Stimulated activated CD4-positive, alpha-beta T cell treated with anti-CD3 and anti-CD28 coated beads, Interleukin-12 subunit alpha, Interleukin-12 subunit beta, amount 100 ng/mL, for 48 hours (primary cell): ENCODE measurements around the gene OR6C65.
"Not testable (repeated sequence)": the region's sequence is repeated elsewhere in the genome, so short reads cannot be mapped to it uniquely, and the experiment has no call there.

Source experiments
- DNase-seq, 3 donors: peaks; one replicate each; pipeline ENCODE4 v3.0.0-alpha.2; 2020; ENCODE audit warnings: low read depth in 2 of 3, low spot score in 1 of 3

Gene OR6C65

GRCh38 chr12:55400229-55400628, at the start of gene OR6C65:
TSS of gene OR6C65 (plus strand) at chr12:55400529. CDS start at chr12:55400529, 0 bp downstream.
- no peak for DNase-seq

GRCh38 chr12:55355338-55355737, 45.0 kb upstream of the OR6C65 start:
- not testable (repeated sequence) for DNase-seq

GRCh38 chr12:55362675-55363074, 37.7 kb upstream of the OR6C65 start, which contains the start of gene OR6C75:
TSS of gene OR6C75 (plus strand) at chr12:55362975. CDS start at chr12:55365111, 2,136 bp downstream.
- no peak for DNase-seq

- no peak for DNase-seq
Measured at GRCh38 chr12:55365086-55365485, 35.2 kb upstream of the OR6C65 start.

- no peak for DNase-seq
Measured at GRCh38 chr12:55372521-55372920, 27.8 kb upstream of the OR6C65 start.

- DNase-seq: no peak
Measured at GRCh38 chr12:55385891-55386290, 14.4 kb upstream of the OR6C65 start.

GRCh38 chr12:55392032-55392795, 8.1 kb upstream of the OR6C65 start:
- DNase-seq: no peak

GRCh38 chr12:55396326-55396725, 4.0 kb upstream of the OR6C65 start:
- DNase-seq: no peak

GRCh38 chr12:55407866-55408265, 7.5 kb downstream of the OR6C65 start:
- no peak for DNase-seq

- DNase-seq: not testable (repeated sequence)
Measured at GRCh38 chr12:55409133-55409532, 8.8 kb downstream of the OR6C65 start.

- DNase-seq: not testable (repeated sequence)
Measured at GRCh38 chr12:55412138-55412537, 11.8 kb downstream of the OR6C65 start.

- DNase-seq: not testable (repeated sequence)
Measured at GRCh38 chr12:55413498-55414388, 13.4 kb downstream of the OR6C65 start.

- DNase-seq: not testable (repeated sequence)
Measured at GRCh38 chr12:55414396-55414823, 14.1 kb downstream of the OR6C65 start.

GRCh38 chr12:55414889-55415288, 14.6 kb downstream of the OR6C65 start:
- DNase-seq: not testable (repeated sequence)

- no peak for DNase-seq
Measured at GRCh38 chr12:55416961-55417360, 16.6 kb downstream of the OR6C65 start.

GRCh38 chr12:55420307-55420962, 20.1 kb downstream of the OR6C65 start:
- DNase-seq: no peak

- no peak for DNase-seq
Measured at GRCh38 chr12:55425954-55426353, 25.6 kb downstream of the OR6C65 start, which contains the start of gene OR6C76. TSS of gene OR6C76 (plus strand) at chr12:55426254. CDS start at chr12:55426254, 0 bp downstream.

- DNase-seq: no peak
Measured at GRCh38 chr12:55428331-55429243, 28.3 kb downstream of the OR6C65 start.

- not testable (repeated sequence) for DNase-seq
Measured at GRCh38 chr12:55441233-55441632, 40.9 kb downstream of the OR6C65 start.

- no peak for DNase-seq
Measured at GRCh38 chr12:55443776-55444175, 43.4 kb downstream of the OR6C65 start, which contains the start of gene OR6C2. TSS of gene OR6C2 (plus strand) at chr12:55444076. CDS start at chr12:55452214, 8,138 bp downstream.
